ENCODE measurements around the gene ZNF101.

Gene ZNF101

DNA sequence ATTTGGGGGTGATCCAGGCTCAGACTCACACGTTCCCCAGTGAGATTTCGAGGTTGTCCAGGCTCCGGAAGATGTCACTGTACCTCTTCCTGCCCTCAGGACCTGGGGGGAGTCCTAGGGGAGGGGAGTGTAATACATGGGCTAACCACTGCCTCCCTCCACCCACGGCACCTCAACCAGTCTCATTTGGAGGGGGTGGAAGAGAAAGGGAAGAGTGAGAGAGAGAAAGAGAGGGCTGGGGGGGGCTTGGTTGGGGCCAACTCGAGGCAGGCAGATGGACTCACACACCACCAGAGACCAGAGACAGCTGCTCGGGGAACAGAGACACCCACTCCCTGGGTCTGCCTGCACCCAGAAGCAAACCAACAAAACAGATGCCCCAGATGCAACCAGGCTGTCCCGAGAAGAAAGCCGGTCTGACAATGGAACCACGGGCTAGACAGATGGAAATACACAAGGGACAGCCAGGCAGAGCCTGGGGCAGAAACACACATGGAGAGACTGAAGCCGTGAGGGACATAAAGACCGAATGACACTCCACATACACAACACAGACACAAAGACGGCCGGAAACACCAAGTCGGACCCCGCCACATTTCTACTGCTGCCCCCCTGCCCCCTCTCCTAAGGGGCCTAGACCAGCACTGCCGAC, 26.0 kb upstream of the ZNF101 start:
- no peak for DNase-seq (ENCODE audit: low read depth)

DNA sequence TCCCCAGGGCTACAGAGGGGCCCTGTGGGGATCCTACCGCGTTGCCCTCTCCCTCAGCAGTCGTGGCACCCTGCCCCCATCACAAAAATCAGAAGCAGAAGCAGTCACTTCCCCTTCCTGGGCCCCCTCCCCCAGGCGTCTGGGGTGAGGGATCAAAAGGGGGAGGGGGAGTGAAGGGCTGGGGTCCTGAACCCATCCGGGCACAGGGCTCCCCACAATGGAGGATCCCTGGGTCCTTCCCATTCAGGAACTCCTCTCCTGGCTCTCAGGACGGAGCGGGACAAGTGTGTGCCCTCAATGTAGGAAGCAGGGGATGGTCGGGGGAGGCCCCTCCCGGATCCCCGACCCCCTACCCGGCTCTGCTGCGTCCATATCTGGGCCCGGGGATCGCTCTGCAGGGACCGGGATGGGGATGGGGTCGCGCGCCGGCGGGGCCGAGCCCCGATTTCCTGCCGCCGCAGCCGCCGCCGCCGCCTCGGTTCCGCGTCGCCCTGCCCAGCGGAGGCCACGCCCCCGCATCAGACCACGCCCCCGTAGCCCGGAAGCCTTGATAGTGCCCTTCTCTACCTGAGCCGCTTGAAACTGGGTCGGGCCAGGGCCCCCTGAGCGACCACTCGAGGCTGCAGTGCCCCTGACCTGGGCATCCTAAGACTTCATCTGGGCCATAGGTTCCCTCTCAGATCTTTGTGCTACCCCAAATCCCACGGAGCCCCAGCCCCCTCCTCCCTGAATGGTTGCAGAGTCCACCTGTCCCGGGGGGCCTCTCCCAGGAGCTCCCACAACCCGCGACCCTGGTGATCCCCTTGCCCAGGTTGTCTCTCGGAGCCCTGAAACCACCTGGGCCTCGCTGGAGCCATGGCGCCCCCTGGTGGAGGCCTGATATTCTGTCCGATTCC, 25.2 kb upstream of the ZNF101 start, which contains the start of gene GMIP:
TSS of gene GMIP (minus strand) at position 500 of the 896 bp plus-strand sequence. CDS start at position 372, 128 bp downstream.
- DNase-seq (ENCODE audit: low read depth): no peak

DNA sequence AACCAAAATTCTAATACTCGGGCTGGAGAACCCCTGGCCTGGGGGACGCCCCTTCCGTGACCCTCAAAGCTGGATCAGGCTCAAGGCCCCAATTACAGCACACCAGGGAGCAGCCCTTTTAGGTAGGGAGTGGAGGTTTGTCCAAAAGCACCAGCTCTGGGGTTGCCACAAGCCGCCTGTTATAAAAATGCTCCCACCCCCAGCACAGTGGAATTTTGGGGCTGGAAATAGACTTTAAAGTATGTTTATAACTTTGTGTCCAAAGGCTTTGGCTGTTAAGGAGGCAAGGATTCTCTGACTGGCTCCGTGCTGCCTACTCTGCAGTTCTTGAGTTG, 24.6 kb upstream of the ZNF101 start:
- DNase-seq (ENCODE audit: low read depth): no peak

DNA sequence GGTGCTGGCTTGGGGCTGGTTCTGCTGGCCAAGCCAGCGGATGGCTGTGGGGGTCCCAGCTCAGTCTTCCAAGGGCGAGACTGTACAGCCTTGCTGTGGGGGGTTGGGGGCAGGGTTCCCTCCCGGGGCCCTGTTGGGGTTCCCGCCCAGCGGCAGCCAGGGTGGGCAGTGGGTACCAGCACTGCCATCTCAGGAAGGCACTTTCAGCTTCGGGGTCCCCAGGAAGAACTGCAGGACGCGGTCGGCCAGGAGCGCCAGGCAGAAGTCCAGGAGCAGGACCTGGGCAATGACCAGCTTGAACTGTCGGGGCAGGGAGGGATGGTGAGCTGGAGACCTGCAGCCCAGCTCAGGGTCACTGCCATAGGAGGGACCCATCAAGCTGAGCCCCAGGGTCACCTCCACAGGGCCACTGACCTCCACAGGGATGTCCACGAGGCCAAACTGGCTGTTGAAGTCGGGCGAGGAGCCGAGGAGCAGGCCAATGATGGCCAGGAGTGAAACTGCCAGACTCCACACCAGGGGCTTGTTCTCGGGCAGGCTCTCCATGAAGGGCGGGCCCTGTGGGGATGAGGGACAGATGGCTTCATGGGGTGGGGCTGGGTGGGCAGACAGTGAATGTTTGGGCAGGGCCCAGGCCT, 23.3 kb upstream of the ZNF101 start:
- DNase-seq (ENCODE audit: low read depth): no peak

DNA sequence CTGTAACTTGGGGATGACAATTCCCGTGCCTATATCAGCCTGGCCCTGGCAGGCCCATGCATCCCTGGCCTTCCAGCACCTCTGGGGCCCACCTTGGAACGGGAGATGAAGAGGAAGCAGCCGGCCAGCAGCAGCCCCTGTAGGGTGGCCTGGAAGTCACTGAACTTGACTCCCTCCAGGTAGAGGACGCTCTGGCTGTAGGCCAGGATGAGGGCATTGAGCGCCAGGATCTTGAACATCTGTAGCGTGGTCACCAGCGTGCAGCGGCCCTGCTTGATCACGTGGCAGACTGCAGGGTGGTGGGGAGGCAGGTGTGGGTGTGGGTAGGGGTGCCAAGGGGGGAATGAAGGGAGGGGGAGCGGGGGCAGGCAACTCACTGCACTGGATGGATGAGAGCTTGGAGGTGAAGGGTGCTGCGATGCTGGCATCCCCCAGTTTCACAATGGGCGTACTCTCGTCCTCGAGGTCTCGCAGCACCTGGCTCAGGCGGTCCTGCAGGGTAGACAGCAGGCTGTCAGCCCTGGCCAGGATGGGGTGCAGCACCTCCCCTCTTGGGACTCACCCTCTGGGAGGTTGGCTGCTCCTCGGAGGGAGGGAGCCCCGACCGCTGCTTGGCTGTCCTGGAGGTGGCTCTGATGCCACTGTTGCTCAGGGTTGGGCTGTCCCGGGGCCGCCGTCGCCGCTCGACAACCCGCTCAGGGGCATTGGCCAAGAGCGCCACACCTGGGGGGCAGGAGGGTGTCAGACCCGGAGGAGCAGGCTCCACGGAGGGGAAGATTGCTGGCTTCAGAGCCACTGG, 21.4 kb upstream of the ZNF101 start:
- no peak for DNase-seq (ENCODE audit: low read depth)

DNA sequence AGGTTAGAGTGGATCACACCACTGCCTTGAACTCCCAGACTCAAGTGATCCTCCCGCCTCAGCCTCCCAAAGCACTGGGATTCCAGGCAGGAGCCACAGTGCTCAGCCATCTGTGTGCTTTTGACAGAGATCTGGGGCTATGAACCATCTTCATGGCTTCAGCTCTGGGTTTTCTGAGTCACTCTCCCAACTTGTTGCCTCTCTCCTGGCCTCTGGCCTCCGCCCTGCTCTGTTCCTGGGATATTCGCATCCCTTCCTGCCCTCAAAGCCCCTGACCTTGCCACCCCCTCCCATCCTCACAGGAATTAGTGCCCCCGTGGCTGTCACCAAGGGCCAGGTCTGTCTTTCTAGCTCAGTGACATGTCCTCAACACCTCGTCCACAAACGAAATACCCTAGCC, 19.5 kb upstream of the ZNF101 start:
- no peak for DNase-seq (ENCODE audit: low read depth)

DNA sequence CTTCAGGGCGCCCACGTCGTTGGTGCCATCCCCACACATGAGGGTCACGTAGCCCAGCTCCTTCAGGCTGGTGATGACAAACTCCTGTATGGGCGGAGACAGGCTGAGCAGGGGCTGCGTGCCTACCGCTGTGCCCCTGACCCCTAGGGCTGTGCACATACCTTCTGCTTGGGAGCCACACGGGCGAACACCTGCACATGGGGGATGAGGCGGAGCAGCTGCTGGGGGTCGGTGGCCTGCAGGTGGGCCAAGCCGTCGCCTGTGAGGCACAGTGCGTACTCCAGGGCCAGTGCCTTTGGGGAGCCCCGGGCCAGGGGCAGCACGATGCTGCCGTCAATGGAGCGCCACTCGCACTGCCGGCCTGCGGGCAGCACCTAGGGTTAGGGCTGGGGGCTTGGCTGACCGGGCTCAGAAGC, 19.1 kb upstream of the ZNF101 start:
- no peak for DNase-seq (ENCODE audit: low read depth)

DNA sequence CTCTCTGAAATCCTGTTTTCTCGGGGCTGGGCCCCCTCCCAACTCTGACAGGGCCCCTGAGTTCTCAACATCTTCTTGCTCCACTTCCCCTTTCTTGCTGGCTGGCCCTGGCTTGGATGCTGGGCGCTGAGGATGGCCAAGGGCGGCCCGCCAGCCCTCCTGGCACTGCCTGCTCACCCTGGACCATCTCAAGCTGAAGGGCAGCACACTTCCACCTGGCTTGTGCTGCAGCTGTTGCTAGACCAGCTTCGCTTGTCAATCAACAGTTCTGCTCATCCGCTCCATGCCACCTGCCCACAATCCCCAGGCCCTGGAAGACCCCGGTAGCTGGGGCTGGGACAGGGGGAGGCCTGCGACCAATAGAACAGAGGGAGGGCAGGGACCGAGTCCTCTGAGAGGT, 18.3 kb upstream of the ZNF101 start:
- DNase-seq (ENCODE audit: low read depth): no peak

DNA sequence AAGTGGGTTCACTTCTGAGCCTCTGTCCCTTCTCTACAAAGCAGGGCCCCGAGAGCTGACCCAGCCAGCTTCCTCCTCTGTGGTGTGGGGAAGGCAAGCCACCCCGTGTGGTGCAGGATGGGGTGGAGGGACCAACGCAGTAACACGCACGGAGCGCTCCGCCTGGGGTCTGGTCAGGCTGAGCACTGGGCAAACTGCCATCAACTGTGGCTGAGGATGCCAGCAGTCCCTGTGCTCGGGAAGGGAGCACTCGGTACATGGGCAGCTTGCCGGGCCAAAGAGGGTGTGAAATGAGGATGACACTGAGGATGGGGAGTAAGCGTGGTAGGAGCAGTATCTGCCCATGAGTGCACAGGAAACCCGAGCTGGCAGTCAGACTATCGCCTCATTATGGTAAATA, 17.6 kb upstream of the ZNF101 start:
- no peak for DNase-seq (ENCODE audit: low read depth)

DNA sequence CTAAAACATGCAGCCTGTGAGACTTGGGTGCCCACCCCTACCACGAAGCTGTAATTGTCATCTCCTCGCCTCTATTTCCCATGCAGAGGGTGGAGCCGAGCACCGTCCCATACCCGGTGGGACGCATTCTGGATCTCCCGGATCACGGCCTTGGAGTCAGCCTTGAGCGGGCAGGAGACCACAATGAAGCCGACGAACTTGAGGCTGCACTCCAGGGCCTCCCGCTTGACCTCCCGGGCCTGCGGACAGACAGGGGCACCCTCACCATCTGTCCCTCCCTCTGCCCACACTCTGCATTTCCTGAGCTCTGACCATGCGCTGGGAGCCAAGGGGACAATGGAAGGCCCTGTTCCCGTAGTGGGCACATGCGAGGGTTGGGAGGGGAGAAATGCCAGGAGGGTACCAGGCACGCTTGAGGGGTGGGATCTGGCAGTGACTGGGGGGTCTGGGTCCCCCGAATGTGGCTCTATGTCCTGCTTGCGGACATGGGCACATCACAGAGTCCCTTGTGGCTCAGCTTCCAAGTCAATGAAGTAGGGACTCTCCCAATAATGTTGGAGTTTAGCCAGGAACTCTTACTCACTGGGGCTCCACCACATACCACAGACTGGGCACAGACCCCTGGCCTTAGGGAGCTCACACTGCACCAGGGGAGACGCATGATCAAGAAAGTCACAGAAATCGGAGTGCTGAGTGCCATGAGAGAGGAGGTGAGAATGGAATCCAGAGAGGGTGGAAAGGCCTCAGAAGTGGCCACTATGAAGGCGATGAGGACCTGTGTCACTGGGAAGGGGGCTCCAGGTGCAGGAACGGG, 15.9 kb upstream of the ZNF101 start:
- DNase-seq (ENCODE audit: low read depth): no peak

DNA sequence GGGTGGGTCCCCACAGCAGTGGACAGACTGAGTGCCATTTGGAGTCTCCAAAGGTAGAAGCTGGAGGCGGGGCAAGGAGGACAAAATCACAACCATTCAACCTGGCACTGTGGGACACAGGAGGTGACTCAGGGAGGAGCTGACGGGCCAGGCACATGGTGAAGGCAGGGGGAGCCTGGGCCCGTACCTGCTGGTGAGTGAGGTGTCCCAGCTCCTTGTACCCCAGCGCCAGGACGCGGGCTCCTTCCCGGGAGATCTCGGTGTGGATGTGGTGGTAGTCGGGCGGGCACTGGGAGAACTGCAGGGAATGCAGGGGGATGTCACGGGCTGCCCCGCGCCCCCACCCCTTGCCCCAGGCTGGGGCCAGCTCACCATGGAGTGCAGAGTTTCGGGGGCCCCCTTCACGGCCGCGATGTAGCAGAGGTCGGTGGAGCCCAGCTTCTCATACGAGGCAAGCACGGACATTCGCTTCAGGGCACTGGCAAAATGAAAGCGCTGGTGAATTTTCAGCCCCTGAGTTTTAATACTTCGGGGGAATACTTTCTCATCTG, 15.0 kb upstream of the ZNF101 start:
- no peak for DNase-seq (ENCODE audit: low read depth)

DNA sequence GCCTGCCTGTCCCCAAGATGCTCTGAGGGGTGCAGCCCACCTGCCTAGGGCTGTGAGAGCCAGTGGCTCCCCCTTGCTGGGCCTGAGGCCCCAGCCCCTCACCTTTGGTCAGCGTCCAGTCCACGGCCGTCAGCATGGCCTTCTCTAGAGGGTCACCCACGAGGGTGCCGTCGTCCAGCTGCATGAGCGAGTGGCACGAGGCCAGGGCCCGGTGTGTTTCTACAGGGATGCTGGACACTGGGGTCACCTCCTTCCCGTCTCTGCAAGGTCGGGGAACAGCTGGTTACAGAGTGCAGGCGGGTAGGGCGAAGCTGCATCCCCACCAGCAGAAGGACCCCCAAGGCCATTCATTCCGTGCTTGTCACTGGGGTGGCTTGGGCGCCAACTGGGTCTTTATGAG, 14.2 kb upstream of the ZNF101 start:
- no peak for DNase-seq (ENCODE audit: low read depth)

DNA sequence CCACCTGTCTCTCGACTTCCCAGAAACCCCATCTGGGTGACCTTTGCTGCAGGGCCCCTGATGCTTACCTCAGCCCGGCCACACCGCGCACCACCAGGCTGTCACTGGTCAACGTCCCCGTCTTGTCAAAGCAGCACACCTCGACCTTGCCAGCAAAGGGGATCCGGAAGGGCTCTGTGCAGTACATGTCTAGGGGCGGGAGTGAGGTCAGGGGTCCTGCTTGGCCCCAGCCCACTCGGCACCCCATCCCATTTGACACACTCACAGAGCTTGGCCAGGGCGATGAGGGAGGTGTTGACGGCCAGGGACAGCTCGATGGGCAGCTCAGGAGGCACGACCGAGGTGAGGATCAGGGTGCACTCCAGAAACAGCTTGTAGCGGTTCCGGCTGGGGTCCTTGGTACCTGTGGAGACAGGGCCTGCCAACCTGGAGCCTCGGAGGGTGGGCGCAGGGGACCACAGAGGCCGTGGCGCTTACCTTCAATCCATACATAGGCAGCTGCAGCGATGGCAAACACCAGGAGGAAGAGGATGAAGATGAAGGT, 13.5 kb upstream of the ZNF101 start:
- DNase-seq (ENCODE audit: low read depth): no peak

DNA sequence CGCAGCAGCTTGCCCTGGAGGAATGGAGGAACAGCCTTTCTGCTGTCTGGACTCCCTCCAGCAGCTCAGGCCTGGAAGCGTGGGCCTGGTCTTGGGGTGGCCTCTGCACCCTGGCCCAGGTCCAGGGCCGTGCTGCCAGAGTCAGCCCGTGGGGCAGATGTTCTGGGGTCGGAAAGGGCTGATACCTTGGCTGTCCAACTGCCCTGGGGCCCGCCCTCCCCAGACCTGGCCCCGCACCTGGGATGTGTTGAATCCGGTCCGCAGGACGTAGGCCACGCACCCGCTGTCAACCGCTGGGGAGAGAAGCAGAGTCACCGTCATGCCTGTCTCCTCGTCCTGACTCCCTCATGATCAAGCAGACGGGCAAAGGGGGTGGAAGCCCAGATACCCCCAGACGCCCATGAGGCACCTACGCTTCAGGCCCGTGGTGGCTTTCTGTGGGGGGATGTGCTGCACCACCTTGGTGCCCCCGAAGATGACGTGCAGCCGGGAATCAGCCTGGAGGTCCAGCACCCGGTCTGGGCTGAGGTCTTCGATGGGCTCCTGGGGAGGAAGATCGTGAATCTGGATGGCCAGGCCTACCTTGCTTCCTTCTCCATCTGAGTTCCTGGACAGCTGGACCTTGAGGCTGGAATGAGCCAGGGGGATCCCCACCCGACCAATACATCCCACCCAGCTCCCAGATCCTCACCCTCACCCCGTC, 12.8 kb upstream of the ZNF101 start:
- no peak for DNase-seq (ENCODE audit: low read depth)

DNA sequence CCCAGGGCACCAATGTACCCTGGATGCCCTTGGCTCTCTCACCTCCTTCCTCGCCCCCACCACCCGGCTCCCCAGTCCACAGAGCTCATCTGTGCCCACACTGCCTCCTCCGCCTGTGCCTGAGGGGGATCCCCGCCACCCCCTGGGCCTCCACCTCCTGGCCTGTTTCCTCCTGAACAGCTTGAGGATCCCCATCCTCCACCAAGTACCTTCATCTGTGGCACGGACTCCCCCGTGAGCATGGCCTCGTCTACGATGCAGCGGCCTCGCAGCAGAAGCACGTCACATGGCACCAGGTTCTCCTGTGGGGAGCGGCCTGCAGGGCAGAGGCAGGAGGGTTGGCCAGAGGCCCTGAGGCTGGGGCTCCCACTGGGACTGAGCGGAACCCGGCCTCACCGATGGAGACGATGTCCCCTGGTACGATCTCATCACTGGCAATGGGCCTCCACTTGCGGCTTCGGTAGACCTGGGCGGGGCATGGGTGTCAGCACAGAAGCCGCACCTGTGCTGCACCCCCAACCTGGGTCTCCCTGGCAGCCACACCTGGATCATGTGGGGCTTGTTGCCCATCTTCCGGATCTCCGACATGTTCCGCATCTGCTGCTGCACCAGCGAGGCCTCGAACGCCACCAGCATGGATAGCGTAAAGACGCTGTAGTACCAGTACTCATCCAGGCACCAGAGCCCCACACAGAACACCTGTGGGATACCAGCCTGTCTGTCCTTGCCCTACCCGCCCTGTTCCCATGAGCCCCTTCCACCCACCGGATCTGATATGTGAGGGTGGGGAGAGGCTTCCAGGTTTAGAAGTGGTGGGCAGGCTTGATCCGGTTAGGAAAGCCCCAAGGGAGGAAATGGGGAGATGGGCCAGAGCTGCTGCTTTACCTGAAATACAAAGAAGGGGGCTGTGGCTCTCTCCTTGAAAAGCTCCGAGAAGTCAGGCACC, 11.9 kb upstream of the ZNF101 start:
- DNase-seq (ENCODE audit: low read depth): no peak

DNA sequence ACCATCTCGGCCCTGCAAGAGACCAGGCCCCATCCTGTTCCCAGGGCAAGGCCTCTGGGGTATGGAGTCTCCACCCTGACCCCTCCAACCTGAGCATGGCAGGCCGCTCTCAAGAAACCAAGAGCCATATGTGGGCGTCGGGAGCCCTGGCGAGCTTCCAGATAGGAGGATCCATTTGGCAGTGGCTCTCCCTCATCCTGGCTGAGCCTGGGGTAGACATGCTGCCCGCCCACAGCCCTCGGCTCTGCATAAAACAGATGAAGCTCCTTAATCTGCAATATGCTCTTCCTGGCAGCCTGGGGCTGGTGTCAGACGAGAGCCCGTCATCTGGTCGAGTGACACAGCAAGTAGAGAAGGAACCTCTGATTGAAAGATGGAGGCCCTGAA, 11.2 kb upstream of the ZNF101 start:
- DNase-seq (ENCODE audit: low read depth): no peak

DNA sequence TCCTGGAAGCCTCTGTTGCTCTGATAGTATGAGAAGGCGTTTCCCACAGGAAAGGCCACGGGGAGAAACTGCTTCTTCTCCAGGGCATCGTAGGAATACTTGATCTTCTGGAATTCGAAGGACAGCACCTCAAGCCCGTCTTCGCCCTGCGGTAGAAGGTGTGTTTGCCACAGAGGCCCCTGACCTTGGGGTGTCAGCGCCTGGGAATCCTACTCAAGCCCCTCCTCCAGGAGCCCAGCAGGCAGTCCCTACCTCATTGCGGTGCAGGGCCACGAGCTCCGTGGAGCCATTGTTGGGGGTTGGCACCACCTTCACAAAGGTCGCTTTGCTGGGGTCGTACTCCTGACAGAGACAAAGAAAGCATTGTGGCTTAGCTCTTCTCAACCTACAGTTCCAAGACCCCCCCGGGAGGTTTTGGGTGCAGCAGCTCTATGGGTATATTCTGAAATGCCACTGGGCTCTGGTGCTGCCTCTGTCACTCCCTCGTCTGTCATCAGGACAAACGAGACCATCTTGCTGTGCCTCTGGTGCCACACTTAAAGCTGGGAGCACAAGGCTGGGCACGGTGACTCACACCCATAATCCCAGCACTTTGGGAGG, 8.9 kb upstream of the ZNF101 start:
- DNase-seq (ENCODE audit: low read depth): no peak

DNA sequence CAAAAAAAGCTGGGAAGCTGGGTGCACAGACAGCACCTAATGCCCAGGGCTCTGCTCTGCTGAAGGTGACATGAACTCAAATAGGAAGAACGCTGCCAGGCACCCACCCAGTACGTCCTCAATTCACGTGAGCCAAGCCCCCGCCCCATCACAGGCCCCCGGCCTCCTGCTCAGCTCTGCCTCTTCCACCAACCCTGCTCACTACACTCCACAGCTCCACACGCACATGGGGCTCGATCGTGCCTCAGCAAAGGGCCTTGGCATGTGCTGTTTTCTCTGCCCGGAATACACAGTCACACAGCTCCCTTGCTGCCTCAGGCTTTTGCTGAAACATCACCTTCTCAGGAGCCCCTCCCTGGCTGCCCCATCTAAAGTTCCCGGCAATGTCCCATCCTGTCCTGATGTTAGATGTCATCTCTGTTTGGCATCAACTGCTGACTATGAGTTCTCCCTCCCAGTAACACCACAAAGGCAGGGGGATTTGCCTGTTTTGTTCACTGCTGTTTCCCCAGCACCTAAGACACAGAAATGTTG, 7.4 kb upstream of the ZNF101 start:
- no peak for DNase-seq (ENCODE audit: low read depth)

Measured in non-pigmented ciliary epithelial cell (primary cell).